ENCODE results near the gene TFF2. TPM values are rescaled to one million over a fixed set of nuclear protein-coding genes. Genes with fewer than 3 reads are reported as not detected.
A peak's percentile ranks its signal among the peaks of the same experiment; 100 is the strongest.

The TFF2 gene
- total RNA-seq, 2 experiments from 2014 or later = not detected

- H3K9me3 Mint-ChIP-seq = peaks cover 19% of the 10 kb centered on the region
- POLR2A ChIA-PET = no interaction called here
- no peak for ATAC-seq (ENCODE audit: low read depth)
These were observed 5.9 kb upstream of the TFF2 start for GRCh38 chr21:42356650-42357049.

DNA sequence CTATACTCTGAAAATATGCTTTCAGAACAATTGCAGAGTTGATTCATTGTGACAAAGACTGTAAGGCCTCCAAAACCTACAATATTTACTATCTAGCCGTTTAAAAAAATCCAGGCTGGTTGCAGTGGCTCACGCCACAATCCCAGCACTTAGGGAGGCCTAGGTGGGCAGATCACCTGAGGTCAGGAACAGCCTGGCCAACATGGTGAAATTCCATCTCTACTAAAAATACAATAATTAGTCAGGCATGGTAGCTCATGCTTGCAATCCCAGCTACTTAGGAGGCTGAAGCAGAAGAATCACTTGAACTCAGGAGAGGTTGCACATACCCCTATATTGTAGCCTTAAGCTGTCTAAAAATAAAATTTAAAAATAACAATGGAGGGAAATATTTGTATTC, 5.3 kb upstream of the TFF2 start:
- no peak overlapping the region for H3K27ac Mint-ChIP-seq
- H3K36me3 Mint-ChIP-seq = peaks cover 5% of the 10 kb centered on the region
- peaks cover 19% of the 10 kb centered on the region for H3K9me3 Mint-ChIP-seq
- H3K27me3 Mint-ChIP-seq = peaks cover 7% of the 10 kb centered on the region
- no peak for DNase-seq
- no peak overlapping the region for H3K4me3 Mint-ChIP-seq
- POLR2A ChIA-PET = no interaction called here
- ATAC-seq (ENCODE audit: low read depth) = no peak
- H3K4me1 Mint-ChIP-seq = peaks cover 2% of the 10 kb centered on the region

More at GRCh38 chr21:42356650-42357049, 5.9 kb upstream of the TFF2 start:
- DNase-seq = no peak
- Mint-ChIP-seq H3K4me1 (peaks cover 2% of the 10 kb centered on the region), H3K27ac (no peak overlapping the region), H3K36me3 (peaks cover 5% of the 10 kb centered on the region), H3K27me3 (peaks cover 7% of the 10 kb centered on the region), H3K4me3 (no peak overlapping the region)

GRCh38 chr21:42353623-42354022, 2.8 kb upstream of the TFF2 start:
- POLR2A ChIA-PET = no interaction called here
- peaks cover 5% of the 10 kb centered on the region for H3K36me3 Mint-ChIP-seq
- peaks cover 7% of the 10 kb centered on the region for H3K27me3 Mint-ChIP-seq

DNA sequence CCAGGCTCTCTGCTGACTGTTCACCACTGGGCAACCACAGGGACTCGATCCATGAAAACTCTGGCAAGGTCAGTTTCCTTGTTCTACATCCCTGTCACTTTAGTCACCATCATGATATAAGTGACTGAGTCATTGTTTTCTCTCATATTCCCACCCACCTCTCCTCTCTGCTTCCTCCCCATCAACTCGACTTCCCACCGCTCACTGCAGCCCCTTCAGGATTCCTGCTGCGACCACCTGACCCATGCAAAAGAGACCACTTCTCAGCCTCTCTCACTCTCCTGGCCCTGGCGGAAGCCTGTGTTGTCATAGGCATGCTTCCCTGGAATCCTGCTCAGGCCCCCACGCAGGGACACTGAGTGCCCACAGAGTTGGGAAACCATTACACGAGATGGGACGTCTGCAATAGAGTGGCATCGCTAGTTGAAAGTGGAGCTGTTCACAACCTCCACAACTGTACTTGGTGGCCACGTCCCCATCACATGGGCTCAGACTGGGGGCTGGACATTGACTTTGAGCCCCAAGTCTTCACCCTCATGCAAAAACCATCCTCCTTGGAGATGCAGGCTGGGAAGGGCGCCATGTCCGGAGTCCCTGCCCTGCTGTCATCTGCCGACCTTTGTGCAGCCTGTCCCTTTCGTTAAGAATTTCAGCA, 1.8 kb upstream of the TFF2 start:
- peaks cover 5% of the 10 kb centered on the region for H3K36me3 Mint-ChIP-seq

More at GRCh38 chr21:42353623-42354022, 2.8 kb upstream of the TFF2 start:
- peaks cover 19% of the 10 kb centered on the region for H3K9me3 Mint-ChIP-seq
- no peak overlapping the region for H3K27ac Mint-ChIP-seq
- no peaks in the 10 kb centered on the region for H3K4me1 Mint-ChIP-seq
- no peak for ATAC-seq (ENCODE audit: low read depth)
- H3K4me3 Mint-ChIP-seq = no peak overlapping the region
- DNase-seq = peak; percentile 9

GRCh38 chr21:42351626-42352440, 1.0 kb upstream of the TFF2 start:
- Mint-ChIP-seq H3K27me3 (peaks cover 2% of the 10 kb centered on the region), H3K27ac (no peak overlapping the region), H3K4me3 (no peak overlapping the region), H3K9me3 (peaks cover 17% of the 10 kb centered on the region), H3K4me1 (no peaks in the 10 kb centered on the region), H3K36me3 (peaks cover 5% of the 10 kb centered on the region)
- ATAC-seq (ENCODE audit: low read depth) (no peak), DNase-seq (no peak)
- POLR2A ChIA-PET = no interaction called here

More for the DNA sequence above, 1.8 kb upstream of the TFF2 start:
- Mint-ChIP-seq H3K27me3 (peaks cover 2% of the 10 kb centered on the region), H3K4me3 (no peak overlapping the region), H3K9me3 (peaks cover 19% of the 10 kb centered on the region), H3K4me1 (no peaks in the 10 kb centered on the region), H3K27ac (no peak overlapping the region)
- POLR2A ChIA-PET = no interaction called here
- ATAC-seq (ENCODE audit: low read depth) = no peak
- DNase-seq = peak; percentile 10

- peaks cover 2% of the 10 kb centered on the region for H3K27me3 Mint-ChIP-seq
- peaks cover 12% of the 10 kb centered on the region for H3K9me3 Mint-ChIP-seq
- no peak overlapping the region for H3K4me3 Mint-ChIP-seq
- H3K4me1 Mint-ChIP-seq = no peaks in the 10 kb centered on the region
- peaks cover 5% of the 10 kb centered on the region for H3K36me3 Mint-ChIP-seq
- ATAC-seq (ENCODE audit: low read depth) (no peak), DNase-seq (peak; percentile 11)
- H3K27ac Mint-ChIP-seq = no peak overlapping the region
- POLR2A ChIA-PET = no interaction called here
These were observed 380 bp downstream of the TFF2 start for GRCh38 chr21:42350318-42350910.

DNA sequence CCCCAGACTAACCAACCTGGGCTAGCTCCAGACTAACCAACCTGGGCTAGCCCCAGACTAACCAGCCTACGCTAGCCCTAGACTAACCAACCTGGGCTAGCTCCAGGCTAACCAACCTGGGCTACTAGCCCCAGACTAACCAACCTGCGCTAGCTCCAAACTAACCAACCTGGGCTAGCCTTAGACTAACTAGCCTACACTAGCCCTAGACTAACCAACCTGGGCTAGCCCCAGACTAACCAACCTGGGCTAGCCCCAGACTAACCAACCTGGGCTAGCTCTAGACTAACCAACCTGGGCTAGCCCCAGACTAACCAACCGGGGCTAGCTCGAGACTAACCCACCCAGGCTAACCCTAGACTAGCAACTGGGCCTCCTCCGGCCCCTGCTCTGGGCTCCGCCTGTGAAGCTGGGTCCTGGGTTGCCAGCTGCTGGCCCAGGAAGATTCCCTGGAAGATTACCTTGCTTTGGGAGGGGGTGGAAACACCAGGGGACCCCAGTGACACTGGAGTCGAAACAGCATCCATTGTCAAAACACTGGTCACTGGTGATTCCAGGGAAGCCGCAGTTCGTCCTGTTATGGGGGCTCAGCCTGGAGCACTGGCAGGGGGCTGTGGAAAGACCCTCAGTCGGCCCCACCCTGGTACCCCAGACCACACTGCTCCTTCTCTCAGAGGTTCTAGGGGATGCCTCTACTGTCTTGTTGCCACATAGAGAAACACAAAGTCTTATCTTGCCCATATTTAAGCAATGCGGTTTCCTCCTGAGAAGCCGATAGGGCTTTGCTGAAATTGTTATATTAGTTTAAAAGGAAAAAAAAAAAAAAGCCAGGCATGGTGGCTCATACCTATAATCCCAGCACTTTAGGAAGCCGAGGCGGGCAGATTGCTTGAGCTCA, 1.1 kb downstream of the TFF2 start:
- peaks cover 4% of the 10 kb centered on the region for H3K36me3 Mint-ChIP-seq
- H3K9me3 Mint-ChIP-seq = peaks cover 10% of the 10 kb centered on the region
- no peak overlapping the region for H3K27ac Mint-ChIP-seq
- DNase-seq (peak; percentile 24), ATAC-seq (ENCODE audit: low read depth) (no peak)
- POLR2A ChIA-PET = no interaction called here
- no peaks in the 10 kb centered on the region for H3K4me1 Mint-ChIP-seq
- H3K27me3 Mint-ChIP-seq = peaks cover 2% of the 10 kb centered on the region
- H3K4me3 Mint-ChIP-seq = no peak overlapping the region

- no peaks in the 10 kb centered on the region for H3K4me1 Mint-ChIP-seq
- no peak for DNase-seq
- H3K9me3 Mint-ChIP-seq = peaks cover 5% of the 10 kb centered on the region
- POLR2A ChIA-PET = interaction anchor here (0.6 kb wide), 2 partner anchors 123 to 233 kb away, joined by 3 to 8 read pairs; no protein-coding TSS in a partner anchor
- no peak for ATAC-seq (ENCODE audit: low read depth)
- H3K27me3 Mint-ChIP-seq = peaks cover 2% of the 10 kb centered on the region
- no peak overlapping the region for H3K27ac Mint-ChIP-seq
- no peaks in the 10 kb centered on the region for H3K36me3 Mint-ChIP-seq
- no peak overlapping the region for H3K4me3 Mint-ChIP-seq
These were observed 2.0 kb downstream of the TFF2 start for GRCh38 chr21:42348762-42349161.

GRCh38 chr21:42347601-42348327, 3.0 kb downstream of the TFF2 start:
- POLR2A ChIA-PET = interaction anchor here (0.6 kb wide), 1 partner anchor 122 kb away, joined by 8 read pairs; no protein-coding TSS in a partner anchor
- ATAC-seq (ENCODE audit: low read depth) (no peak), DNase-seq (no peak)
- Mint-ChIP-seq H3K36me3 (no peaks in the 10 kb centered on the region), H3K4me3 (no peak overlapping the region), H3K9me3 (no peaks in the 10 kb centered on the region), H3K4me1 (no peaks in the 10 kb centered on the region), H3K27me3 (no peaks in the 10 kb centered on the region), H3K27ac (no peak overlapping the region)

DNA sequence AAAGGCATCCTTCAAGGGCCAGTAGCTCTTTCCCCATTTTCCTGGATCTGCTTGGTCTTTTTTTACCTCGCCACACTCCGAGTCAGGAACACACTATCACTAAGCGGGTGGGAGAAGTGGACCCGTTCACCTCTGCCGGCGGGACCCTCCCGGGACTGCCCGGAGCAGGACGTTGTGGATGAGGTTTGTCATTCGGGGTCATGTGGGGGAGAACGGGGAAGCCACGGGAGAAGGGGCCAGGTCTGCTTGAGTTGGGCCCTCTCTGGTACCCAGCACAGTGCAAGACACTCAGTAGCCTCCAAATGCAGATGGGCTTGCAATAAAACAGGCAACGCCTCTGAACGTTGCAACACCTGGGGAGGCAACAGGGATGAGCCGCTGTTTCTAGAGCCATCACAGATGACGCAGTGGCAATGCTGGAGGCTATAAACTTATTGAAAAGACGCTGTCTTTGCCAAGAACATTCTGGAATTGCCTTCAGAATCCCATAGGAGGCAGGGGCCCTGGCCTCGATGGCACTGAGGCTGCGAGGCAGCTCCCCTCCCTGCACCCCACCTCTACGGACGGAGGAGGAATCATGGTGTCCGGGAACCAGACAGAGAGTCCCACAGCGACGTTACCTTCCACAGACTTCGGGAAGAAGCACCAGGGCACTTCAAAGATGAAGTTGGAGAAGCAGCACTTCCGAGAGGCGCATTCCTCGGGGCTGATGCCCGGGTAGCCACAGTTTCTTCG, 3.8 kb downstream of the TFF2 start:
- Mint-ChIP-seq H3K27me3 (no peaks in the 10 kb centered on the region), H3K4me1 (no peaks in the 10 kb centered on the region), H3K9me3 (no peaks in the 10 kb centered on the region), H3K36me3 (no peaks in the 10 kb centered on the region), H3K27ac (no peak overlapping the region), H3K4me3 (no peak overlapping the region)
- DNase-seq = no peak
- no peak for ATAC-seq (ENCODE audit: low read depth)
- POLR2A ChIA-PET = no interaction called here

- DNase-seq (no peak), ATAC-seq (ENCODE audit: low read depth) (no peak)
- no peak overlapping the region for H3K27ac Mint-ChIP-seq
- no peaks in the 10 kb centered on the region for H3K4me1 Mint-ChIP-seq
- POLR2A ChIA-PET = no interaction called here
- no peaks in the 10 kb centered on the region for H3K27me3 Mint-ChIP-seq
- no peaks in the 10 kb centered on the region for H3K9me3 Mint-ChIP-seq
- H3K36me3 Mint-ChIP-seq = no peaks in the 10 kb centered on the region
- no peak overlapping the region for H3K4me3 Mint-ChIP-seq
These were observed 4.4 kb downstream of the TFF2 start for GRCh38 chr21:42346441-42346840.

- no peak overlapping the region for H3K4me3 Mint-ChIP-seq
- DNase-seq = no peak
These were observed 6.2 kb downstream of the TFF2 start for GRCh38 chr21:42344631-42345030.

More at GRCh38 chr21:42344631-42345030, 6.2 kb downstream of the TFF2 start:
- Mint-ChIP-seq H3K27ac (no peak overlapping the region), H3K4me1 (no peaks in the 10 kb centered on the region), H3K27me3 (no peaks in the 10 kb centered on the region), H3K36me3 (no peaks in the 10 kb centered on the region), H3K9me3 (no peaks in the 10 kb centered on the region)
- POLR2A ChIA-PET = no interaction called here
- no peak for ATAC-seq (ENCODE audit: low read depth)

Measured in activated naive CD8-positive, alpha-beta T cell treated with anti-CD3 and anti-CD28 coated beads, Interleukin-2, amount 10 ng/mL, durations not matched to agents 7 days and 5 days (primary cell).